ENCODE data around the gene TMEM184C.

Gene TMEM184C

GRCh38 chr4:147678796-147679549 lies 61.8 kb downstream of the TMEM184C start:
- in situ Hi-C loops (cut with HindIII; ENCODE audit: low sequenced_read_pairs), result no loop called here
- DNase-seq (ENCODE audit: low read depth, low spot score), result no peak
- TF ChIP-seq, protein P1, sequence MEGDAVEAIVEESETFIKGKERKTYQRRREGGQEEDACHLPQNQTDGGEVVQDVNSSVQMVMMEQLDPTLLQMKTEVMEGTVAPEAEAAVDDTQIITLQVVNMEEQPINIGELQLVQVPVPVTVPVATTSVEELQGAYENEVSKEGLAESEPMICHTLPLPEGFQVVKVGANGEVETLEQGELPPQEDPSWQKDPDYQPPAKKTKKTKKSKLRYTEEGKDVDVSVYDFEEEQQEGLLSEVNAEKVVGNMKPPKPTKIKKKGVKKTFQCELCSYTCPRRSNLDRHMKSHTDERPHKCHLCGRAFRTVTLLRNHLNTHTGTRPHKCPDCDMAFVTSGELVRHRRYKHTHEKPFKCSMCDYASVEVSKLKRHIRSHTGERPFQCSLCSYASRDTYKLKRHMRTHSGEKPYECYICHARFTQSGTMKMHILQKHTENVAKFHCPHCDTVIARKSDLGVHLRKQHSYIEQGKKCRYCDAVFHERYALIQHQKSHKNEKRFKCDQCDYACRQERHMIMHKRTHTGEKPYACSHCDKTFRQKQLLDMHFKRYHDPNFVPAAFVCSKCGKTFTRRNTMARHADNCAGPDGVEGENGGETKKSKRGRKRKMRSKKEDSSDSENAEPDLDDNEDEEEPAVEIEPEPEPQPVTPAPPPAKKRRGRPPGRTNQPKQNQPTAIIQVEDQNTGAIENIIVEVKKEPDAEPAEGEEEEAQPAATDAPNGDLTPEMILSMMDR (IDR thresholded peaks at IDR 0.05; ENCODE audit: low read depth, low read length), result no peak
- H3K4me3 ChIP-seq (ENCODE audit: low read depth, low read length), result no peak overlapping the region

DNA sequence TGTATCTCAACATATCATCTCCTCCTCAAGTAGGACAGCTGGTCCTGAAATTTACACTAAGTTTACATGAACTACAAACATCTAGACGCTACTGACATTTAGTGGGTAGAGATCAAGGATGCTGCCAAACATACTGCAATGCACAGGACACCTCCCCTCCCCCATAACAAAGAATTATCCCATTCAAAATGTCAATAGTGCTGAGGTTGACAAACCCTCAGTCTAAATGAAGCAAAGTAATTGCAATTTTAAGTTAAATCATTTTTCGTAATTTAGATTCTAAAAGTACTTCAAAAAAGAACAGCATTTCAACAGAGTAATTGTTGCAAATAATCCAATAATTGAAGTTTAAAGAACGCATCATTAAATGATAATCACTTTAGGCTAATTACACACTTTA lies 65.6 kb downstream of the TMEM184C start:
- in situ Hi-C loops (cut with HindIII; ENCODE audit: low sequenced_read_pairs), result no loop called here
- DNase-seq (ENCODE audit: low read depth, low spot score), result no peak
- TF ChIP-seq, protein P1 (IDR thresholded peaks at IDR 0.05; ENCODE audit: low read depth, low read length), result no peak
- H3K4me3 ChIP-seq (ENCODE audit: low read depth, low read length), result peak overlapping the region; percentile 82

DNA sequence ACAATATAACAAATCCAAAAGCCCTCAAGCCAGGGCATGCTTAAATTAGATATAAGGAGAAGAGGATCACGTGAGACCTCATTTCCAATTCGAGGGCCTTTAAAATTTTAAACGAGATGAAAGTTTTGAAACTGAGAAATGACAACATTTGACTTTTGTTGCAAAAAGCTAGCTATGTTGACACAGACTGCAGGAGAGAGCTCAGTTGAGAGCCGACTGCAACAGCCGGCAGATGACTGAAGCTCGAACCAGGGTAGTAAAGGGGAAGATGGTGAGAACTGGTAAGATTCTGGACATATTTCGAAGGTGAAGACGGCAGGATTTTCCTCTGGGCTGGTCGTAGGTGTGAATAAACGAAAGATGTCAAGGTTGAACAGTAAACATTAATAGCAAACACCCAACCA lies 66.0 kb downstream of the TMEM184C start:
- peak overlapping the region; percentile 82 for H3K4me3 ChIP-seq (ENCODE audit: low read depth, low read length)
- peak; percentile 29 for DNase-seq (ENCODE audit: low read depth, low spot score)
- in situ Hi-C loops (cut with HindIII; ENCODE audit: low sequenced_read_pairs), result no loop called here
- TF ChIP-seq, protein P1 (IDR thresholded peaks at IDR 0.05; ENCODE audit: low read depth, low read length), result no peak

DNA sequence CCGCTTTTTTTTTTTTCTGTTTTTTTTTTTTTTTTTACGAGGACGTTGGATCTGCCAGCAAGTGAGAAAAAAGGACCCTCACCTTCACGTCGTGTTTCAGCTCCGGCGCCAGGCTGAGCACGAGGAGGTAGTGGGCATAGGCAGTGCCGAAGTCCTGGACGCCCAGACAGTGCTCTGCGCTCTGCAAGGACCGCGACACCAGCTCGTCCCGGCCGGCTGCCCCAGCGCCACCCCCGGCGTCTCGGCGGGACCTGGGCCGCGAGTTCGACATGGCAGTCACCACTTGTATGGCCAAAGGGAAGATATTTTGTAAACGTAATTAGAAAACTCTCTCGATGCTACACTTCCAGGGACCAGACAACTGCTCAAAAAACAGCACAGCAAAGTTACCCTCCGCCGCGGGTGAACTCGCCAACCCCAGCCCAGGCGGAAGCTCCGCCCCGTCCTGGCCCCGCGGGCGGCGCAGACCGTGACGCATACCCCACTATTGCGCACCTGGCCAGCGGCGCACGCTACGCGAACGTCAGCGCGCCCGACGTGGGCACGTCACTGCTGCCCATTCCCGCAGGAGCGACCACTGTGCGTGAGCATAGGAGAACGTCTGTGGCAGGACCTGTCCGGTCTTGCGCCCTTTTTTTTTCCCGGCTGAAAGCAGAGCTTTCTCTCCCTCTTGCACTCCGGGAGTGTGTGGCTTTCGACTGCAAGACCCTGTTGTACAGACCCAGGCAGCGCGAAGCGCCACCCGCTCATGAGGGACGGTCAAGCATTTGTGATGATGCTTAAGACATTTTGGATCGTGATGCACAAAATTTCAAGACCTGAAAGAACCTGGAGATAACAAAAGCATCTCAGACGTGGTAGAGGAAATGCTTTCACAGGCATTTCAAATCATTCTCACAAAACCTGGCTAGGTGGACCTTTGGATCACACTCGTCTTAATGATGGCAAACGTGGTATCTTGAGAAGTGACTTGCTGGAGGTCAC lies 66.8 kb downstream of the TMEM184C start, which contains the start of gene PRMT9:
PRMT9 (minus strand) TSS at position 447 of the 984 bp plus-strand sequence; CDS start at position 271, 176 bp downstream.
- TF ChIP-seq, protein P1 (IDR thresholded peaks at IDR 0.05; ENCODE audit: low read depth, low read length), result no peak
- in situ Hi-C loops (cut with HindIII; ENCODE audit: low sequenced_read_pairs), result no loop called here
- H3K4me3 ChIP-seq (ENCODE audit: low read depth, low read length), result peak within 1 kb of the TSS; percentile 82
- peak; percentile 94 for DNase-seq (ENCODE audit: low read depth, low spot score)

GRCh38 chr4:147689067-147689466 lies 71.9 kb downstream of the TMEM184C start:
- DNase-seq (ENCODE audit: low read depth, low spot score), result no peak
- in situ Hi-C loops (cut with HindIII; ENCODE audit: low sequenced_read_pairs), result no loop called here
- TF ChIP-seq, protein P1 (IDR thresholded peaks at IDR 0.05; ENCODE audit: low read depth, low read length), result no peak
- no peak overlapping the region for H3K4me3 ChIP-seq (ENCODE audit: low read depth, low read length)

GRCh38 chr4:147691820-147692219 lies 74.6 kb downstream of the TMEM184C start:
- TF ChIP-seq, protein P1 (IDR thresholded peaks at IDR 0.05; ENCODE audit: low read depth, low read length), result no peak
- in situ Hi-C loops (cut with HindIII; ENCODE audit: low sequenced_read_pairs), result no loop called here
- H3K4me3 ChIP-seq (ENCODE audit: low read depth, low read length), result no peak overlapping the region
- DNase-seq (ENCODE audit: low read depth, low spot score), result no peak
